K562 treated with DMSO at 1 percent for 4 hours (cell line): Measurements from ENCODE around the gene ANKK1. TPM values are rescaled to one million over a fixed set of nuclear protein-coding genes. Genes with fewer than 3 reads are reported as not detected.

Source experiments
- total RNA-seq: library from RNA; unstranded; fragments of 300-600 nt; gene quantifications from 2 replicates; pipeline ENCODE4 v1.2.3, GENCODE V29; 2022; ENCODE audit not compliant: insufficient read depth

The ANKK1 gene, protein sequence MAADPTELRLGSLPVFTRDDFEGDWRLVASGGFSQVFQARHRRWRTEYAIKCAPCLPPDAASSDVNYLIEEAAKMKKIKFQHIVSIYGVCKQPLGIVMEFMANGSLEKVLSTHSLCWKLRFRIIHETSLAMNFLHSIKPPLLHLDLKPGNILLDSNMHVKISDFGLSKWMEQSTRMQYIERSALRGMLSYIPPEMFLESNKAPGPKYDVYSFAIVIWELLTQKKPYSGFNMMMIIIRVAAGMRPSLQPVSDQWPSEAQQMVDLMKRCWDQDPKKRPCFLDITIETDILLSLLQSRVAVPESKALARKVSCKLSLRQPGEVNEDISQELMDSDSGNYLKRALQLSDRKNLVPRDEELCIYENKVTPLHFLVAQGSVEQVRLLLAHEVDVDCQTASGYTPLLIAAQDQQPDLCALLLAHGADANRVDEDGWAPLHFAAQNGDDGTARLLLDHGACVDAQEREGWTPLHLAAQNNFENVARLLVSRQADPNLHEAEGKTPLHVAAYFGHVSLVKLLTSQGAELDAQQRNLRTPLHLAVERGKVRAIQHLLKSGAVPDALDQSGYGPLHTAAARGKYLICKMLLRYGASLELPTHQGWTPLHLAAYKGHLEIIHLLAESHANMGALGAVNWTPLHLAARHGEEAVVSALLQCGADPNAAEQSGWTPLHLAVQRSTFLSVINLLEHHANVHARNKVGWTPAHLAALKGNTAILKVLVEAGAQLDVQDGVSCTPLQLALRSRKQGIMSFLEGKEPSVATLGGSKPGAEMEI
- total RNA-seq, result not detected in 2 replicates

DNA sequence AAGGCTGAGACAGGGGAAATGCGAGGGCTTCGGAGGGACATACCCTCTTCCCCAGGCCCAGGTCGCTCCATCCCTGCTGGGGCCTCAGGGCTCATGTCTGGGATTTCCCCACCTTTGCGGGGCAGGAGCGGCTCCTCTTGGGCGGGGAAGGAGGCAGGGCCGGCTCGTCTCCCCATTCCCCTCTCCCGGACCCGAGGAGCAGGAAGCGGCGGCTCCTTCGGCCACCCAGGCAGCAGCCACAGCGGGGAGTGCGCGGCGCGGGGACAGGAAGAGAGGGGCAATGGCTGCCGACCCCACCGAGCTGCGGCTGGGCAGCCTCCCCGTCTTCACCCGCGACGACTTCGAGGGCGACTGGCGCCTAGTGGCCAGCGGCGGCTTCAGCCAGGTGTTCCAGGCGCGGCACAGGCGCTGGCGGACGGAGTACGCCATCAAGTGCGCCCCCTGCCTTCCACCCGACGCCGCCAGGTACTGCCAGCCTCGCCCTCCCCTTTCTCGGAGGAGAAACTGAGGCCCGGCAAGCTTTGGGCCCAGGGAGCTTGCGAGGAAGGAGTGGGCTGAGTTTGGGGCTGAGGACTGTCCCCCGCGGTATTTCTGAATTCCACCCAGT, at the start of gene ANKK1:
Gene ANKK1, plus strand, starts transcription at position 175 of the 607 bp plus-strand sequence. Its CDS starts 106 bp downstream, at position 281.

Other genes with a start within 250 kb of the ANKK1 start
- gene TTC12, start 73.2 kb upstream of the ANKK1 start, total RNA-seq, result 0.83 and 3.3 TPM in 2 replicates
- not detected in 2 replicates for gene DRD2, start 87.6 kb downstream of the ANKK1 start, total RNA-seq